NCI-H1436 treated with DMSO at 0.1 percent for 48 hours (cell line): ENCODE data around the gene ELF5.

Experiments used
- DNase-seq: peaks from one replicate; lab custom pipeline; 2025; lab: John Stamatoyannopoulos, UW

ELF5 gene

DNA sequence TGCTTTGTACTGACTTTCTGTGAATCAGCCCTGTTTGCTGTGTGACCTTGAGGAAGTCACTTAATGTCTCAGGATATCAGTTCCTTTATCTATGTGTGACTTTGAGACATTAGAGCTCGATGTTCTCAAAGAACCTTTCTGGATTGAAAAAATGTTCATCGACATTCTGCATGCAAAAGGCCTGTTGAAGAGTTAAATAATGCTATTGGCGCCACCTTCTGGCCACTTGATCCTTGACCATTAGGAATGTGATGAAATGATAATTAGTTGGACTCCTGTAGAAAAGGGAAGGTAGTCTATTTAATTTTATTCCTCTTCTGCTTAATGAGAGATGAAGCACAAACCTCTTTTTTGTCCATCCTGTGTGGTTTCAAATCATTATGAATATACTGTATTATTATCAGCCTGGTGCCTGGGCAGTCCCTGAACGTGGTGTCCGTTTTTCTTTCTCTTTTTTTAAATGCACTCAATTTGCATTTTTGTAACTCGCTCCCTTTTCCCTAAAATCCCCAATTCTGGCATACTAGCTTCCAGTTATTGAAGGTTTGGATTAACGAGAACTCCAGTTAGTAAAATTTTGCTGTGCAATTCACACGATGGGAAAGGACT is 20.7 kb downstream of the ELF5 start:
- DNase-seq, result no peak

DNA sequence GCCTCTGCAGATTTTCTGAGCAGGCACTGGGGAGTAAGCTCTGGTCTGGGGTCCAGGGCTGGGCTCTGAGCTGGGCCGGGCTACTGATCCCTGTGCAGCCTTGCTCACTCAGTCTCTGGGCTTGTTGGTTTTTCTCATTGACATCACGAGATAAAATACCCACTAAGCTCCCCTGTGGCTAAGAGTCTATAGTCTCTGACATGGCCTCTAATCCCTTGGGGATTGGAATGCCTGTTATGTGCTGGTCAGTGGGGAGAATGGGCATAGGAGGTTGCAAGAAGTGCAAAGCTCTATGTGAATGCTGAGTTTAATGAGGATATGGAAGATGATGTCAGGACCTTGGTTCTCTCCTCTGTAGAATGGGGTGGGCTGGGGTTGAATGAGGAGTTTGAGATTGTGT is 23.3 kb downstream of the ELF5 start:
- no peak for DNase-seq

GRCh38 chr11:34488855-34489557 is 24.6 kb downstream of the ELF5 start:
- DNase-seq, result no peak

DNA sequence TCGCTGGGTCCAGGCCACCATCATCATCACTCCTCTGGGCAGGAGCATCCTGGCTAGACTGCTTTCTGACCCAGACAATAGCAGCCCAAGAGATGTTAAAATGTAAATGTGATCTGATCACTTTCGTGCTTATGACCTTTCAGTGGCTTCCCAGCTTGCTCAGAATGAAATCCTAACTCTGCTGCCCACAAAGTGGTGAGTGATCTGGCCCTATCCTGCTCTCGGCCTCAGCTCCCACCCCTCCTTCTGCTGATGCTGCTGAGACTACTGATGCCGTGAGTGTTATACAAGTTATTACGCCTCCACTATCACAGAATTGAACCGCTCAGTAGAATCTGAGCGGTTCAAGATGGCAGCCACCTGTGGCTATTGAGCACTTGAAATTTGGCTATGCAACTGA is 26.2 kb downstream of the ELF5 start:
- no peak for DNase-seq

- no peak for DNase-seq
These were observed 30.3 kb downstream of the ELF5 start for GRCh38 chr11:34483106-34483874.

DNA sequence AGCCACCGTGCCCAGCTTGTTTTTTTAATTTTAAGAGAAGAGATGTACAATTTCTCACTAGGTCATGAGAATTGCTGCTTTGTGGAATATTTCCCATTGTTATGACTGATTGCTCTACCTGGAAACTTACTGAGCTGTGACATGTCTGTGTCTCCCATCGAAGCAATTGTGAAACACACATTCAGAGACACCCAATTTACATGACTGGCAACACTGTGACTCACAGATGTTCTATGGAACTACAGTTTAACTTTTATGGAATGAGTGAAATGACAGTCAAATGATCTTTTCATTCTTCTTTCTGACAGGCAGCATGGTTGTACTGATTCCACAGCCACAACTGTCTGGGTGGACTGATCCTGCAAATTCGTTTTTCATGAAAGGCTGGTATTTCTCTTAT is 32.3 kb downstream of the ELF5 start:
- DNase-seq, result no peak

GRCh38 chr11:34480314-34480713 is 33.3 kb downstream of the ELF5 start:
- no peak for DNase-seq

- DNase-seq, result no peak
These were observed 34.5 kb downstream of the ELF5 start for GRCh38 chr11:34478845-34479663.

GRCh38 chr11:34476849-34477248 is 36.7 kb downstream of the ELF5 start:
- no peak for DNase-seq

GRCh38 chr11:34475656-34476055 is 37.9 kb downstream of the ELF5 start:
- DNase-seq, result no peak

DNA sequence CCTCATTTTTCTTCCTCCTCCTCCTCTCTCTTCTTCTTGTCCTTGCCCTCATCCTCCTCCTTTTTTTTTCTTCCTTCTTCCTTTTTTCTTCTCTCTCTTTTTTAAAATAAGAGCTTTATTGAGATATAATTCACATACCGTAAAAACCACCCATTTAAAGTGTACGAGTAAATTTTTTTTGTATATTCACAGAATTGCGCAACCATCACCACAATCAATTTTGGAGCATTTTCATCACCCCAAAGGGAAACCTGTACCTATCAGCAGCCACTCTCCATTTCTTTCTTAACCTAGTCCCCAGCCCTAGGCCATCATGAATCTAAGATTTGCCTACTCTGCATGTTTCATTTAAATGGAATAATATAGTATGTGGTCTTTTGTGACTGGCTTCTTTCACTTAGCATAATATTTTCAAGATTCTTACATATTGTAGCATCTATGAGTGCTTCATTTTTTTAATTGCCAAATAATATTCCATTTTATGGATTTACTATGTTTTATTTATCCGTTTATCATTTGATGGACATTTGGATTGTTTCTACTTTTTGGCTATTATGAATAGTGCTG is 39.9 kb downstream of the ELF5 start:
- DNase-seq, result no peak

DNA sequence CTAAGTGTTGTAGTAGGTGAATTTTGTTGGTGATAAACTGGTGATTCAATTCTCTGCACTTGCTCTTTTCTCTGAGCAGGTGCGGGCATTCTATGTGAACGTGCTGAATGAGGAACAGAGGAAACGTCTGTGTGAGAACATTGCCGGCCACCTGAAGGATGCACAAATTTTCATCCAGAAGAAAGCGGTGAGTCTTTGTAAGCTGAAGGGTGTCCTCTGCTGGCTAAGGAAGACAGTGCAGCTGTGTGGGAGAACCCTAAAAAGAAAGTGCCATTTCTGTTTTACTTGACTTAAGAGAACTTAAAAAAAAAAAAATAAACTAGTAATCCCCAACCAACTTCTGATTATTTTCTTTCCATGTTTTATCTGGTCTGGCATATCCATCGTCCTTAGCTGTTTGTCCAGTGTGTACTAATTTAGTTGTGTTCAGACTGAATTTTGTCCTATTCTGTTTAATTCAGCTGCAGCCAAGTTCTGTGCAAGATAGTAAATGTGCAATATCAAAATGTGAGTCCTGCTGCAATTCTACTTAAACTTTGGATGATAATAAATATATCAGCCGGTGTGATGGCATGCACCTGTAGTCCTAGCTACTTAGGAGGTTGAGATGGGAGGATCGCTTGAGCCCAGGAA is 45.3 kb downstream of the ELF5 start:
- no peak for DNase-seq

DNA sequence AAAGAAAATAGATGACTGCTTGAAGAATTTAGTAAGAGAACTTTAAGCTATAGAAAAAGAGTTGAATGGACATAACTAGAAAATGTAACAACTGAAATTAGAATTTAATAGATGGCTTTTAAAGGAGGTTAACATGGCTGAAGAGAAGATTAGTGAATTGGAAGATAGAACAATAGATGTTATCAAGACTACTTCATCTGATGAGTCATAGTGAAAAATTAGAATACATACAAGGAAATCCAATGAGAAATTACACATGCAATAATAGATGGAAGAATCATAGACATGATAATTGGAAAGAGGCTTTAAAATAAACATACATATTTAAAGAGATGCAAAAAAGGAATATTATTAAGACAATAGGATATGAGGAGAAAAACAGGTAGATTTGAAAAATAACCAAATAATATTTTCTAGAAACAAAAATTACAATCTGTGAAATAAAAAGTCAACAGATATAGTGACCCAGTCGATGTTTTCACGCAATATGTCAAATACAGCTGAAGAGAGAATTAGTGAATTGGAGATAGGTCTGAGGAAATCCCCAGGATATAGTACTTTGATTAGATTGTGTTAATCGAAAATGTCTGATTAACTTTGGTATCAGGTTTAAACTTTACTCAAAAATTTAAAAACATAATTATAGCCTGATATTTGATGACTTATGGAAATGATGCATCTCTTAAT is 46.6 kb downstream of the ELF5 start:
- DNase-seq, result no peak

DNA sequence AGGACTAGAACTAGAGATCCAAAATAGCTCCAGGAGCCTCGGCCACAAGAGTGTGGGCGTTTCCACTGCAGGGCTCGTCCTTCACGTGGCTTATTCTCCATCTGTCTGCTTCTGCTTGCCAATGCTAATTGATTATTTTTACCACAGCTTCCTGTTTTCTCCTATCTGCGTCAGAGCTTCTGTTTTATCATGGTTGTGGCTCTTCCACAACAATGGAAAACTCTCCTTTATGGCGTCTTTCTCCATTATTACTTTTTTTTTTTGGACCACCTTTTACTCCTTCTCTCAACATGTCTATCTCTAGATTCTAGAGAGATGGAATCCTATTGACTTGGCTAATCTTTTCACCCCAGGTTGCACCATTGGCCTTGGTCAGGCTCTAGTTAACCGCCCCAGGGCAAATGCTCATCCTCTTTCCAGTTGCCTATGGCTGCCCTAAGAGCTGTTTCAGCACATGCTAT is 49.0 kb downstream of the ELF5 start:
- no peak for DNase-seq

DNA sequence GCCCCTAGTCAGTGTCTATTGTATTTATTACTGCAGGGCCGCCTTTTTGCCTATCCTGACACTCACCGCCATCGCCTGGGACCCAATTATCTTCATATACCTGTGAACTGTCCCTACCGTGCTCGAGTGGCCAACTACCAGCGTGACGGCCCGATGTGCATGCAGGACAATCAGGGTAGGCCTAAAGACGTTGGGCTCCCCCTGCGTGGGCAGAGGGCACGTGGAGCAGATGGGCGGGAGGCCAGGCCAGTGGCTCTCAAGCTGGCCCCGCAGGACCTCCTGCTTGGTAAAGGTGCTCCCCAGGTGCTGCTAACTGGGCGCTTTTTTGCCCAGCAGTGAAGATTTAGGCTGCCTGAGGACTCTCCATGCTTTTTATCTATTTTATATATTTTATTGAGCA is 52.4 kb downstream of the ELF5 start:
- DNase-seq, result no peak

DNA sequence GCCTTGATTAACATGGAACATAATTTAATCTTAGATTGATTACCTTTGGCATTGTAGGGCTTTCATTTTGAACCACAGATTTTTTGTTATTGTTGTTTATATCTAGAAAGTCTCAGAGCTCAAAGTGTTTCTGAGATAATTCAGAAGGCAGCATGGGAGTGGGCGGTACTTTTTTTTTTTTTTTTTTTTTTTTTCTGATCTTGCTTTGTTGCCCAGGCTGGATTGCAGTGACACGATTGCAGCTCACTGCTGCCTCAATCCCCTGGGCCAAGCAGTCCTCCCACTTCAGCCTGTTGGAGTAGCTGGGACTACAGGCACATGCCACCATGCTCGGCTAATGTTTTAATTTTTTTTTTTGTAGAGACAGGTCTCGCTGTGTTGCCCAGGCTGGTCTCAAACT is 53.3 kb downstream of the ELF5 start:
- no peak for DNase-seq

DNA sequence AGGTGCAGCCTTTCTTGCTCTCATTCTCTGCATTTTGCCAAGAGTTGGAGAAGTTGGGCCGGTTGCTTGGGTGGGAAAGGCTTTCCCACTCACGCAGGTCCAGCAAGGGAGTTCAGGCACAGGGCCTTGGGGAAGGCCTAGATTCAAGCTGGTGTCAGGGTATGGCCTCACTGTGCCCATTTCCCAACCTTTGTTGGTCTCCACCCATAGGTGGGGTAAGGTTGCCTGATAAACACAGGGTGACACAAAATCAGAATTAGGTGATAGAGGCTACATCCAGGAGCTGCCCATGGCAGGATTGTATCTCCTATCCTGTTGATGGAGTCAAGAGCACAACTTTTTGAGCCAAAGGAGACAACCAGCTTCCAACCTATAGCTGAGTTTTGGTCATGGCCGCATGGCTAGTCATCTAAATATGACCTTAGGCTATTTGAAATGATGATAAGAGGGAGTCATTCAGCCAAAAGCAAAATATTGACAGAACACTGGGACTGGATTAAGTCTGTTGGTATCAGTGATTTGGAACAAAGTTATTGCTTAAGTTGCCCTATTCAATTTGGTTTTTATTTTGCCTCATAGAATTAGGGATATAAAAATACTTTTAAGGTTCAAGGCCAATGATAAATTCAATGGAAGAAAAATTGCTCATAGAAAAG is 54.0 kb downstream of the ELF5 start:
- no peak for DNase-seq

GRCh38 chr11:34458525-34458924 is 55.1 kb downstream of the ELF5 start:
- DNase-seq, result no peak

GRCh38 chr11:34457607-34458006 is 56.0 kb downstream of the ELF5 start:
- no peak for DNase-seq

GRCh38 chr11:34454308-34455032 is 59.1 kb downstream of the ELF5 start:
- DNase-seq, result no peak
